ENCODE data around the gene S100PBP. TPM values are rescaled to one million over a fixed set of nuclear protein-coding genes. Genes with fewer than 3 reads are reported as not detected.

S100PBP gene
- total and polyA plus RNA-seq, 10 of the 15 experiments (the other 5 are each of a cell fraction or from before 2014, with no cell fraction given), result 17.0 to 98.3 (median 40.6) TPM

DNA sequence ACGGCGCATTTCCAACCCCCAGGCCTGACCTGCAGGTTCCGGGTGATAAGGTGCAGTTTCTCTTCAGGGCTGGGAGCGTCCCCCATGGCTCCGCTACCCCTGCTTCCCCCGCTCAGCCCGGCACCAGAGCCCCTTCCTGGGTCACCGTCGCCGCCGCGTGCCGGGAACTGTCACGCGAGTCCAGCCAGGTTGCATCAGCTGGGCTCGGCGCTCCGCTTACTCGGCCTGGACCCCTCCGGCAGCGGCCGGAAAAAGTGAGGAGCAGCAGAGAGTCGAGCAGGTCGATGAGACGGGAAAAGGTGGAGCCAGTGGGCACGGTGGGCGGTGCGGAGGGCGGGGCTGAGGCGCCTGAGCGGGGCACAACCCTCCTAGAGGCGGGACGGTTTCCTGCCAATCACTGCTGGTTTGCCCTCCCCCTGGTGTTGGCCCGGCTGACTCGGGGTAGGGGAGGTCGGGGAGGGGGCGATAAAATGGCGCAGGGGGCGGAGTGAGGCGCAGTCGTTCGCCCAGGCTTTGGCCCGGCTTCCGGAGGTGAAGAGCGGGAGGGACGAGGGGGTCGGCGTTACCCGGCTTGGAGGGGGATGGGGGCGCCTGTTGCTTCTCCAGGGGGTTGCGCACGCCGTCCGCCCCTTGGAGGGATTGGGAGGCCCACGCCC lies at the start of gene S100PBP, which contains the start of gene YARS1 (continued):
- TF ChIP-seq, protein P1, sequence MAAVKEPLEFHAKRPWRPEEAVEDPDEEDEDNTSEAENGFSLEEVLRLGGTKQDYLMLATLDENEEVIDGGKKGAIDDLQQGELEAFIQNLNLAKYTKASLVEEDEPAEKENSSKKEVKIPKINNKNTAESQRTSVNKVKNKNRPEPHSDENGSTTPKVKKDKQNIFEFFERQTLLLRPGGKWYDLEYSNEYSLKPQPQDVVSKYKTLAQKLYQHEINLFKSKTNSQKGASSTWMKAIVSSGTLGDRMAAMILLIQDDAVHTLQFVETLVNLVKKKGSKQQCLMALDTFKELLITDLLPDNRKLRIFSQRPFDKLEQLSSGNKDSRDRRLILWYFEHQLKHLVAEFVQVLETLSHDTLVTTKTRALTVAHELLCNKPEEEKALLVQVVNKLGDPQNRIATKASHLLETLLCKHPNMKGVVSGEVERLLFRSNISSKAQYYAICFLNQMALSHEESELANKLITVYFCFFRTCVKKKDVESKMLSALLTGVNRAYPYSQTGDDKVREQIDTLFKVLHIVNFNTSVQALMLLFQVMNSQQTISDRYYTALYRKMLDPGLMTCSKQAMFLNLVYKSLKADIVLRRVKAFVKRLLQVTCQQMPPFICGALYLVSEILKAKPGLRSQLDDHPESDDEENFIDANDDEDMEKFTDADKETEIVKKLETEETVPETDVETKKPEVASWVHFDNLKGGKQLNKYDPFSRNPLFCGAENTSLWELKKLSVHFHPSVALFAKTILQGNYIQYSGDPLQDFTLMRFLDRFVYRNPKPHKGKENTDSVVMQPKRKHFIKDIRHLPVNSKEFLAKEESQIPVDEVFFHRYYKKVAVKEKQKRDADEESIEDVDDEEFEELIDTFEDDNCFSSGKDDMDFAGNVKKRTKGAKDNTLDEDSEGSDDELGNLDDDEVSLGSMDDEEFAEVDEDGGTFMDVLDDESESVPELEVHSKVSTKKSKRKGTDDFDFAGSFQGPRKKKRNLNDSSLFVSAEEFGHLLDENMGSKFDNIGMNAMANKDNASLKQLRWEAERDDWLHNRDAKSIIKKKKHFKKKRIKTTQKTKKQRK (IDR thresholded peaks at IDR 0.05; ENCODE audit: low read depth, low read length), result peak; percentile 69; the same call in 1 of the 2 replicates
- TF ChIP-seq ESRRA (IDR thresholded peaks at IDR 0.05; ENCODE audit: low read length) (no peak), SIX5 (IDR thresholded peaks at IDR 0.05; ENCODE audit: low read depth, low read length, severe bottlenecking) (peak; percentile 59), YBX1 (IDR thresholded peaks at IDR 0.05) (no peak), RCOR1 (conservative IDR thresholded peaks at IDR 0.05; ENCODE audit: low read depth, low read length) (no peak; the same call in 1 of the 2 replicates), MTA2 (IDR thresholded peaks at IDR 0.05; ENCODE audit: low read depth) (no peak)

DNA sequence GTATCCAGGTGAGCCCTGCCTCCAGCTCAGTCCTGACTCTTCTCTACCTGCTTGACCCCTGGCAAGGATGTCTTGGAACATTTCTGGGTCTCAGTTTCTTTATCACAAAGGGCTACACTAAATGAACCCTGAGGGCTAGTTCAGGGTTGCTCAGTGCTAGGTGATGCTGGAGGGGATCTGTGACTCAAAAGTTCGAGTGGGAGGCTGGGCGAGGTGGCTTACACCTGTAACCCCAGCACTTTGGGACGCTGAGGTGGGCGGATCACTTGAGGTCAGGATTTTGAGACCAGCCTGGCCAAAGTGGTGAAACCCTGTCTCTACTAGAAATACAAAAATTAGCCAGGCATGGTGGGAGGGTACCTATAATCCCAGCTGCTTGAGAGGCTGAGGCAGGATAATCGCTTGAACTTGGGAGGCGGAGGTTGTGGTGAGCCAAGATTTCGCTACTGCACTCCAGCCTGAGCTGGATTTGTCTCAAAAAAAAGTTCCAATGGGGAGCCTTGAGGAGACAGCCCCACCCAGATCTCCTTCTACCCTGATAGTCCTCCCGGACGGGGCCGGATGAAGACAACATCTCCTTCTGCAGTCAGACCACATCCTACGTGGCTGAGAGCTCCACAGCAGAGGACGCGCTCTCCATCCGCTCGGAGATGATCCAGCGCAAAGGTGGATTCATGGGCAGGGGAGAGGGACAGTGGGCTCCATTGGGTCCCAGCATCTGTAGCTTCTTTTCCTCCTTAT lies 49.2 kb upstream of the S100PBP start:
- no TSS peak for BruUV-seq (replicated peaks)
- FAIRE-seq (no peak), ATAC-seq (no peak), DNase-seq (ENCODE audit: low read depth, low spot score) (no peak)
- no peaks in the 10 kb centered on the region for H3K27me3 ChIP-seq (replicated peaks in 1 of 2; ENCODE audit: control insufficient read depth in 2 of 2, insufficient read depth in 2 of 2, low read length in 1 of 2)
- H3K9ac ChIP-seq (ENCODE audit: control insufficient read depth, insufficient read depth, low read length), result no peak overlapping the region
- ChIA-PET CTCF (interaction anchor here (1.2 to 1.4 kb wide), 2 partner anchors 10 to 56 kb away, joined by 6 to 8 read pairs; no protein-coding TSS in a partner anchor), POLR2A (interaction anchor here (0.6 kb wide), 1 partner anchor 108 kb away, joined by 3 read pairs; no protein-coding TSS in a partner anchor), RAD21 (ENCODE audit: unreplicated experiment) (interaction anchor here (1.1 to 1.3 kb wide), 2 partner anchors 56 to 108 kb away, joined by 3 to 8 read pairs; no protein-coding TSS in a partner anchor), SMC1A (ENCODE audit: uncharacterized antibody, unreplicated experiment) (interaction anchor here (1.0 kb wide), 2 partner anchors 56 to 248 kb away, joined by 3 read pairs; no protein-coding TSS in a partner anchor)
- peaks cover 0 to 2% of the 10 kb centered on the region in 2 experiments; a peak in 2 of 4 replicates for H3K36me3 ChIP-seq (ENCODE audit: control insufficient read depth in 2 of 2, insufficient read depth in 2 of 2, low read length in 1 of 2)
- no peaks in the 10 kb centered on the region for H3K79me2 ChIP-seq (ENCODE audit: control insufficient read depth, insufficient read depth, low read length)
- intact Hi-C loops (cut with micrococcal nuclease; ENCODE audit: unreplicated experiment), result no loop called here
- in situ Hi-C loops (cut with MboI), result no loop called here
- no peak overlapping the region for H3K27ac ChIP-seq (ENCODE audit: control insufficient read depth, insufficient read depth)
- no peaks in the 10 kb centered on the region for H3K9me3 ChIP-seq (replicated peaks; ENCODE audit: control insufficient read depth, insufficient read depth, low read length)
- H4K20me1 ChIP-seq (ENCODE audit: control insufficient read depth, insufficient read depth), result no peaks in the 10 kb centered on the region
- no peak overlapping the region for H2AFZ ChIP-seq (ENCODE audit: control insufficient read depth, low read depth, low read length)
- no peak overlapping the region for H3K4me3 ChIP-seq
- H3K4me1 ChIP-seq (ENCODE audit: control insufficient read depth, insufficient read depth, low read length), result no peaks in the 10 kb centered on the region
- WGBS (ENCODE audit: insufficient coverage, insufficient replicate concordance, low lambda C conversion rate, missing lambda C conversion rate), result 77% methylated on average over 16 of the region's 16 CpGs
- H3K4me2 ChIP-seq (ENCODE audit: control insufficient read depth, insufficient read depth), result no peak overlapping the region
- no peak for TF ChIP-seq ZBED1 (IDR thresholded peaks at IDR 0.05; ENCODE audit: borderline replicate concordance)
- TF ChIP-seq, protein P2, sequence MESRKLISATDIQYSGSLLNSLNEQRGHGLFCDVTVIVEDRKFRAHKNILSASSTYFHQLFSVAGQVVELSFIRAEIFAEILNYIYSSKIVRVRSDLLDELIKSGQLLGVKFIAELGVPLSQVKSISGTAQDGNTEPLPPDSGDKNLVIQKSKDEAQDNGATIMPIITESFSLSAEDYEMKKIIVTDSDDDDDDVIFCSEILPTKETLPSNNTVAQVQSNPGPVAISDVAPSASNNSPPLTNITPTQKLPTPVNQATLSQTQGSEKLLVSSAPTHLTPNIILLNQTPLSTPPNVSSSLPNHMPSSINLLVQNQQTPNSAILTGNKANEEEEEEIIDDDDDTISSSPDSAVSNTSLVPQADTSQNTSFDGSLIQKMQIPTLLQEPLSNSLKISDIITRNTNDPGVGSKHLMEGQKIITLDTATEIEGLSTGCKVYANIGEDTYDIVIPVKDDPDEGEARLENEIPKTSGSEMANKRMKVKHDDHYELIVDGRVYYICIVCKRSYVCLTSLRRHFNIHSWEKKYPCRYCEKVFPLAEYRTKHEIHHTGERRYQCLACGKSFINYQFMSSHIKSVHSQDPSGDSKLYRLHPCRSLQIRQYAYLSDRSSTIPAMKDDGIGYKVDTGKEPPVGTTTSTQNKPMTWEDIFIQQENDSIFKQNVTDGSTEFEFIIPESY (IDR thresholded peaks at IDR 0.05), result no peak
- TF ChIP-seq MEF2B (IDR thresholded peaks at IDR 0.05; ENCODE audit: partially characterized antibody, poor library complexity, severe bottlenecking), result no peak
- no peak for TF ChIP-seq ZSCAN29 (IDR thresholded peaks at IDR 0.05)
- no peak for TF ChIP-seq ZNF217 (IDR thresholded peaks at IDR 0.05)
- TF ChIP-seq, protein P3, sequence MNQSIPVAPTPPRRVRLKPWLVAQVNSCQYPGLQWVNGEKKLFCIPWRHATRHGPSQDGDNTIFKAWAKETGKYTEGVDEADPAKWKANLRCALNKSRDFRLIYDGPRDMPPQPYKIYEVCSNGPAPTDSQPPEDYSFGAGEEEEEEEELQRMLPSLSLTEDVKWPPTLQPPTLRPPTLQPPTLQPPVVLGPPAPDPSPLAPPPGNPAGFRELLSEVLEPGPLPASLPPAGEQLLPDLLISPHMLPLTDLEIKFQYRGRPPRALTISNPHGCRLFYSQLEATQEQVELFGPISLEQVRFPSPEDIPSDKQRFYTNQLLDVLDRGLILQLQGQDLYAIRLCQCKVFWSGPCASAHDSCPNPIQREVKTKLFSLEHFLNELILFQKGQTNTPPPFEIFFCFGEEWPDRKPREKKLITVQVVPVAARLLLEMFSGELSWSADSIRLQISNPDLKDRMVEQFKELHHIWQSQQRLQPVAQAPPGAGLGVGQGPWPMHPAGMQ (IDR thresholded peaks at IDR 0.05; ENCODE audit: borderline replicate concordance), result no peak
- no peak for TF ChIP-seq HDGF (IDR thresholded peaks at IDR 0.05)
- TF ChIP-seq KDM1A (IDR thresholded peaks at IDR 0.05; ENCODE audit: borderline replicate concordance), result no peak
- TF ChIP-seq POU2F2 (IDR thresholded peaks at IDR 0.05; ENCODE audit: borderline replicate concordance, low read depth, low read length), result no peak
- TF ChIP-seq SMARCA5 (IDR thresholded peaks at IDR 0.05), result no peak

Measured in GM12878 (cell line).